NCI-H524 treated with DMSO at 0.1 percent for 48 hours (cell line): ENCODE results near the gene SENP7.
"Not testable (repeated sequence)": the region's sequence is repeated elsewhere in the genome, so short reads cannot be mapped to it uniquely, and the experiment has no call there.

Source experiments
- DNase-seq: peaks from one replicate; lab custom pipeline; 2025; lab: John Stamatoyannopoulos, UW

SENP7 gene

GRCh38 chr3:101329016-101329673 lies 183.9 kb downstream of the SENP7 start:
- no peak for DNase-seq

DNA sequence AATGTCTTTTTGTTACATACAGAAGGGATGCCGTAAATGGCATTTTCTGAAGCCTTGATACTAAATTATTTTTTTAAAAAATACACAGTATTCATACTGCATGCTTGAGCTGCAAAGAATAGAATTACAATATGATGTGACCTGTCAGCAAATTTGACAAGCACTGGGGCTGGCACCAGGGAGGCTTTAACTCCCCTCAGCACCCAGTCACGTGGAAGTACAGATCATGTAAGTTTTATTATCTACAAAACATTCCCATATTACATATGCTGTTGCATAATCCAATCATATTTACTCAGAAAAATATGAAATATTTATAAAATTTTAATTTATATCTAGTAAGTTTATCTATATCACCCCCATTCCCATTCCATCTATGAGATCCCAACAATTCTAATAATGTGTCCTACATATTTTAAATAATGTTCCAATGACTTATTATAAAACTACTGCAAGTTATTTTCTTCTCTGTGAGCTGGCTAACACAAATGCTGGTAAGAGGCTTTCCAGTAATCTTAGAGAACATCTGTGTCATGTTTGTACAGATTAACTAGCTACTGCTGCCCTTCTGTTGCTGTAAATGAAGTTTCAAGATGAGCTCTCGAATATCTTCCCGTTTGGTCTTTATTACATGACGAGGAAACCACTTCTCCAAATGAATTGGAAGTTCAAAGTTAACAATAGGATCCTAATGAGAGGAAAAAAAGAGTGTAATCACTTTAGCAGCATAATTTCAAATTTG lies 187.4 kb downstream of the SENP7 start:
- DNase-seq, result peak; percentile 97

DNA sequence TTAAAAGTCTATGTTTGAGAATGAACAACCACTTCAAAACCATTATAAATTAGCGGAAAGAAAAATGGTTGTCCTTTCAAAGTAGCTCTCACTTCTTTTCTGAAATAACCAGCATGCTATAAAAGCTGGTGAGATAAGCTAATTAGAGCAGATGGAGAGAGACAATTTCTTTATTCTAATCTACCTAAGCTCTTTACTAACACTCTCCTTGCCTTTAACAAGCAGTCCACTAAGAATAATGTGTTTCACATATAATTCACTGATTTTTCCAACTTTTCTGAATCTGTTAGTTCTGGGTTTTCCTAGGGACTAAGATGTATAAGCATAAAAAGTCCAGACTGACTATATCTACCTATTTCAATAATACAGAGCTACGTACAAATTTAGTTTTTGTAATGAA lies 192.5 kb downstream of the SENP7 start, which contains the start of gene IMPG2:
Gene IMPG2 (minus strand): TSS at position 101 of the 400 bp plus-strand sequence. CDS start 203 bp downstream, outside the sequence.
- DNase-seq, result peak; percentile 60

- DNase-seq, result no peak
Observed at GRCh38 chr3:101319531-101319930, 193.5 kb downstream of the SENP7 start.

DNA sequence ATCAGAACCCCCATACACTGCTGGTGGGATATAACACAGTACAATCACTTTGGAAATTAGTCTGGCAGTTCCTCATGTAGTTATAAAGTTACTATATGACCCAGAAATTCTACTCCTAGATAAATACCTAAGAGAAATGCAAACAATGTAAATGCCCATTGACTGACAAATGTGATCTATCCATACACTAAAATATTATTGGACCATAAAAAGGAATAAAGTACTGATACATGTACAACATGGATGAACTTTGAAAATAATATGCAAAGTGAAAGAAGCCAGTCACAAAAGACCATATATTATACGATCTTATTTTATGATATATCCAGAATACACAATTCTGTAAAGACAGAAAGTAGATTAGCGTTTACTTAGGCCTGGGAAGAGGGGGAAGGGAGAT lies 200.5 kb downstream of the SENP7 start:
- DNase-seq, result no peak

- DNase-seq, result no peak
Observed at GRCh38 chr3:101311676-101312075, 201.3 kb downstream of the SENP7 start.

- no peak for DNase-seq
Observed at GRCh38 chr3:101310978-101311375, 202.0 kb downstream of the SENP7 start.

DNA sequence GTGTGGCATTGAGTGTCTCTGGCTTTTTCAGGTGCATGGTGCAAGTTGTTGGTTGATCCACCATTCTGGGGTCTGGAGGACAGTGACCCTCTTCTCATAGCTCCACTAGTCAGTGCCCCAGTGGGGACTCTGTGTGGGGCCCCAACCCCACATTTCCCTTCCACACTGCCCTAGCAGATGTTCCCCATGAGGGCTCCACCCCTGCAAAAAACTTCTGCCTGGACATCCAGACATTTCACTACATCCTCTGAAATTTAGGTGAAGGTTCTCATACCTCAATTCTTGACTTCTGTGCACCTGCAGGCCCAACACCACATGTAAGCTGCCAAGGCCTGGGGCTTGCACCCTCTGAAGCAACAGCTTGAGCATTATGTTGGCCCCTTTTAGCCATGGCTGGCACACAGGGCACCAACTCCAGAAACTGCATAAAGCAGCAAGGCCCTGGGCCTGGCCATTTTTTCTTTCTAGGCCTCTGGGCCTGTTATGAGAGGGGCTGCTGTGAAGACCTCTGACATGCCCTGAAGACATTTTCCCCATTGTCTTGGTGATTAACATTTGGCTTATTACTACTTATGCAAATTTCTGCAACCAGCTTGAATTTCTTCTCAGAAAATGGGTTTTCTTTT lies 204.8 kb downstream of the SENP7 start:
- DNase-seq, result not testable (repeated sequence)

DNA sequence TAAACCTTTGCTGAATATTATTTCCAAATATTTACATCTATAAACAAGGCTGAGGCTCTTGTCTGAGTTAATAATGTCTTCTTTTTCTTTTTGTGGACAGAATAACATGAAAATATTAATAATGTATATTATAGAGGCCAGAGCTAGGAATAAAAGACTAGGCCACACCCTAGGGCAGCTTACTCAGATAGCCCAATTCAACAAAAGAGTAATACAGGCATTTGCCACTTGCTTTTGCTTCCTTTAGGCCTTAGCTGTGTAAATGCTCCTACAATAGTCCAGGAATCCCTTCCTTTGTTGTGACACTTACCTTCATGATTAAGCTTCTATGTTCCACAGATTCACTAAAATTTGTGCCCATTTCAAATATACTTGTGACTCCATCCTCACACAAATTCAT lies 209.2 kb downstream of the SENP7 start:
- DNase-seq, result no peak

DNA sequence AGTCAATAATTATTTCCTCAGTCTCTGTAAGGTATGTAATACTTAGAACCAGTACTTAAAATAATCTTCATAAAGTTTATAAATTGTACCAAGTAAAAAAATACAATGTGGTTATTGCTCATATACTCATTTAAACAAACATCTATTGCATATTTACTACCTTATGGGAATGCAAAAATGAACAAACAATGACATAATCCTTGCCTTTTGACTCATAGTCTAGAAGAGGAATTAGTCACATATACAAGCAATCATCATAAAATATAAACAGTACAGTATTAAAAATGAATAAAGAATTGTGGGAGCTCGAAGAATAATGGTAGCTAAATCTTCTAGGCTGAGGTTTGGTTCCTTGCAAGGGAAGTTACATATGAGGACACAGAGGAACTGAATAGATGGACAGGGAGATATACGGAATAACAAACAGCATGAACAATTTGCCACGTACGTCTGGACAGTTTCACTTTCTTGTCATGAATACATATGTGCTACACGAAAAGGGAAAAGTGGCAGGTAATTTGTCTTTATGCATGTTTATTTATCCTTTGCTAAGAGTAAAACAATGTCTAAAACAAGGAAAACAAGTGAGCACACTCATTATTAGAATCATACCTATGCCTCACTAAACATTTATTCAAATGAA lies 209.8 kb downstream of the SENP7 start:
- DNase-seq, result no peak

- DNase-seq, result no peak
Observed at GRCh38 chr3:101300073-101300472, 212.9 kb downstream of the SENP7 start.

DNA sequence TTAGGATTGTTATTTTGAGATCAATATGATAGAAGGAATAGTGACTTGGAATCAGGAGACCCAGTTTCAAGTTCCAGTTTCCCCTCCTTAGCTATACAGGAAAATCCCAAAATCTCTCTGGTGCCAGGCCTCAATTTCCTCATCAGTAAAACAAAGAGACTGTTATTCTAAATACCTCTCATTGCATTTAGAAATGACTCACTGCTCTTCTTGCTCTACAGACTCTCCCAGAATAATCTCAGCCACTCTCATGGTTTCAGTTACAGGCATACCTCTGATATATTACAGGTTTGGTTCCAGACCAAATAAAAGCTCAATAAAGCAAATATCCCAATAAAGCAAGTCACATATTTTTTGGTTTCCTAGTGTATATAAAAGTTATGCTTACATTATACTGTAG lies 221.0 kb downstream of the SENP7 start:
- no peak for DNase-seq

GRCh38 chr3:101288294-101288693 lies 224.7 kb downstream of the SENP7 start:
- DNase-seq, result no peak

GRCh38 chr3:101284757-101285156 lies 228.3 kb downstream of the SENP7 start:
- no peak for DNase-seq

- DNase-seq, result no peak
Observed at GRCh38 chr3:101281521-101282030, 231.4 kb downstream of the SENP7 start.

DNA sequence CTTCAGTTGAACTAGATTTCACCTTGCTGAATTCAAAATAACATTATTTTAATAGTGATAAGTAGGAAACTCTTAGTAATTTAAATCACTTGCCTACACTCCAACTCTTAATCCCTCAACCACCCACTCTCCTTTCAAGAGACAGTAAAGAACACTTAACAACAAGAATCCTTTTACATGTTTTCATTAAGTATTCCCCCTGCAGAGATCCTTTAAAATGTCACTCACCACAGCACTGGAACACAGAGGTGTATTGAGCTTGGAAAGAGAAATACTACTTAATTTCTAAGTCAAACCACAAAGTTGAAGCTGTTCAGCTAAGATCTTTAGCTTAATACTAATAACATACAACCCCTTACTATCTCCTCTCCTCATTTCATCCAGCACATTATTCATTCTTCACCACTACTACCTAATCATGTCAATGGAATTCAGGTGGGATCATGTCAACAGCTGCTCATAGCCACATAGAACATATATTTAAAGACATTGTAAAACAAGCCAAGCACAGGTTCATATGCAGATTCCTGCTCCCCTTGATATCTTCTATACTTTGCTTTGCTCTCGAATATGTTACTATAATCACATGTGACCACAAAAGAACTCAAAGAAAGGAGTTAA lies 233.1 kb downstream of the SENP7 start:
- DNase-seq, result peak; percentile 72

GRCh38 chr3:101279162-101279561 lies 233.8 kb downstream of the SENP7 start:
- DNase-seq, result no peak

DNA sequence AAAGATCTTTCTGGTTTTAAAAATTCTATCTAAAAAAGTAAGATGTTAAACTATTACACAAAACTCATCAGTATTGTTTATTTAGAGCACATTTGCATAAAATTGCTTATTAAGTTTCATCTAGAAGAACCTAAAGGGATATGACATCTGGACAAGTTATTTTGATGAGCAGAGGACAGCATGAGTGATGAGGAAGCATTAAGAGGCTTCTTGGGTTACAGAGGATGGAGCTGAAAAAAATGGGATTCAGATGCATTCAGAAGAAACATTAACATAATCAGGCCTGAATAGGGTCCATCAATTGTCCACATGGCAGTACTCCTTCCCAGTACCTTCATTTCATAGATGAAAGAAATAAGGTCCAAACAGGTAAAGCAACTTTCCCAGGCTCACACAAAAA lies 234.3 kb downstream of the SENP7 start:
- DNase-seq, result peak; percentile 80
